Loucy (cell line): ENCODE measurements around the gene PTPRH.

Experiments
- H2AFZ ChIP-seq: fragments of 200-600 bp; sonication (generic); 2 replicates; pipeline ENCODE4 v1.6.0; 2016; ENCODE audit warnings: antibody characterized with exemption, mild to moderate bottlenecking, low read length, moderate library complexity
- H3F3A ChIP-seq: fragments of 200-600 bp; 2 replicates; pipeline ENCODE4 v1.6.0; 2016; ENCODE audit warnings: antibody characterized with exemption, low read depth, mild to moderate bottlenecking
- H3K27me3 ChIP-seq: fragments of 200-600 bp; sonication (generic); 2 replicates; pipeline ENCODE4 v1.6.1; 2014; ENCODE audit warnings: low read length, mild to moderate bottlenecking; ENCODE audit not compliant: insufficient read depth, poor library complexity, severe bottlenecking
- H3K36me3 ChIP-seq: fragments of 200-600 bp; sonication (generic); 2 replicates; pipeline ENCODE4 v1.6.1; 2016; ENCODE audit warnings: low read length; ENCODE audit not compliant: insufficient read depth
- H3K4me1 ChIP-seq: fragments of 200-600 bp; sonication (generic); 2 replicates; pipeline ENCODE4 v1.5.1; 2014; ENCODE audit warnings: low read length, mild to moderate bottlenecking; ENCODE audit not compliant: insufficient read depth, poor library complexity, severe bottlenecking
- H3K4me2 ChIP-seq: fragments of 200-600 bp; sonication (generic); 2 replicates; pipeline ENCODE4 v1.6.0; 2014; ENCODE audit warnings: antibody characterized with exemption, low read length, low read depth, mild to moderate bottlenecking; ENCODE audit not compliant: poor library complexity, severe bottlenecking
- H3K4me3 ChIP-seq: fragments of 200-600 bp; sonication (generic); 2 replicates; pipeline ENCODE4 v1.5.1; 2014; ENCODE audit warnings: low read length, mild to moderate bottlenecking, mixed read lengths; ENCODE audit not compliant: poor library complexity, severe bottlenecking
- H3K79me2 ChIP-seq: fragments of 200-600 bp; sonication (generic); 2 replicates; pipeline ENCODE4 v1.6.1; 2014; ENCODE audit warnings: low read length; ENCODE audit not compliant: insufficient read depth
- H3K9ac ChIP-seq: fragments of 200-600 bp; sonication (generic); 2 replicates; pipeline ENCODE4 v1.6.0; 2014; ENCODE audit warnings: mild to moderate bottlenecking, low read depth, low read length, moderate library complexity; ENCODE audit not compliant: poor library complexity, severe bottlenecking
- H3K9me2 ChIP-seq: fragments of 200-600 bp; sonication (generic); replicated peaks from 2 replicates; pipeline ENCODE4 v1.6.1; 2016; ENCODE audit warnings: low read depth, low read length, mixed read lengths
- H3K9me3 ChIP-seq: fragments of 200-600 bp; sonication (generic); 2 replicates; pipeline ENCODE4 v1.6.1; 2014; ENCODE audit warnings: mild to moderate bottlenecking, antibody characterized with exemption, low read length, low read depth; ENCODE audit not compliant: insufficient read depth
- H4K20me1 ChIP-seq: fragments of 200-600 bp; sonication (generic); 2 replicates; pipeline ENCODE4 v1.6.0; 2014; ENCODE audit warnings: antibody characterized with exemption, low read length, mild to moderate bottlenecking; ENCODE audit not compliant: insufficient read depth, poor library complexity, severe bottlenecking
- CTCF ChIP-seq: fragments of 200-600 bp; sonication (generic); conservative IDR thresholded peaks from 2 replicates; pipeline ENCODE4 v1.5.1; 2014; ENCODE audit warnings: mild to moderate bottlenecking, antibody characterized with exemption, low read length
- EZH2phosphoT487 ChIP-seq: fragments of 200-600 bp; IDR thresholded peaks from 2 replicates; pipeline ENCODE4 v1.6.1; 2018; ENCODE audit warnings: antibody characterized with exemption, mild to moderate bottlenecking, moderate library complexity, borderline replicate concordance

The PTPRH gene

GRCh38 chr19:55158848-55159749 lies 50.2 kb downstream of the PTPRH start:
- H3K79me2 ChIP-seq, result no peaks in the 10 kb centered on the region
- no peaks in the 10 kb centered on the region for H3K9me3 ChIP-seq
- no peak overlapping the region for H3K4me2 ChIP-seq
- no peak overlapping the region for H3K4me3 ChIP-seq
- H3K4me1 ChIP-seq, result peaks cover 1% of the 10 kb centered on the region
- H4K20me1 ChIP-seq, result no peaks in the 10 kb centered on the region
- no peaks in the 10 kb centered on the region for H3F3A ChIP-seq
- no peaks in the 10 kb centered on the region for H3K9me2 ChIP-seq
- no peaks in the 10 kb centered on the region for H3K27me3 ChIP-seq
- TF ChIP-seq EZH2phosphoT487, result no peak
- TF ChIP-seq CTCF, result no peak
- no peak overlapping the region for H2AFZ ChIP-seq
- H3K9ac ChIP-seq, result no peak overlapping the region
- H3K36me3 ChIP-seq, result no peaks in the 10 kb centered on the region

GRCh38 chr19:55158423-55158822 lies 50.9 kb downstream of the PTPRH start:
- Histone ChIP-seq H3K79me2 (no peaks in the 10 kb centered on the region), H3K36me3 (no peaks in the 10 kb centered on the region), H3K4me1 (peaks cover 8% of the 10 kb centered on the region), H3K9me2 (no peaks in the 10 kb centered on the region), H2AFZ (no peak overlapping the region), H4K20me1 (no peaks in the 10 kb centered on the region), H3K4me3 (no peak overlapping the region), H3K4me2 (no peak overlapping the region), H3K9ac (no peak overlapping the region), H3K9me3 (no peaks in the 10 kb centered on the region), H3F3A (peaks cover 5% of the 10 kb centered on the region; the same call in 1 of the 2 replicates), H3K27me3 (no peaks in the 10 kb centered on the region)
- TF ChIP-seq EZH2phosphoT487 (no peak), CTCF (no peak)

- Histone ChIP-seq H3K36me3 (no peaks in the 10 kb centered on the region), H3K9ac (no peak within 1 kb of the TSS), H3K9me2 (no peaks in the 10 kb centered on the region), H3K4me1 (peaks cover 13% of the 10 kb centered on the region), H3F3A (peaks cover 8% of the 10 kb centered on the region; the same call in 1 of the 2 replicates), H4K20me1 (no peaks in the 10 kb centered on the region), H3K4me3 (no peak within 1 kb of the TSS), H2AFZ (no peak within 1 kb of the TSS), H3K27me3 (no peaks in the 10 kb centered on the region), H3K4me2 (no peak within 1 kb of the TSS), H3K9me3 (no peaks in the 10 kb centered on the region), H3K79me2 (no peaks in the 10 kb centered on the region)
- TF ChIP-seq CTCF (no peak), EZH2phosphoT487 (no peak)
Measured at GRCh38 chr19:55157064-55157908, 52.0 kb downstream of the PTPRH start, which contains the start of gene TNNI3. TSS of gene TNNI3 (minus strand) at chr19:55157732. CDS start at chr19:55157589, 143 bp downstream.
